GM12892 (cell line): ENCODE data around the gene MAP4K4.
"Not testable (repeated sequence)": the region's sequence is repeated elsewhere in the genome, so short reads cannot be mapped to it uniquely, and the experiment has no call there.

Experiments used
- DNase-seq: peaks from one replicate; pipeline ENCODE4 v3.0.0; 2011; ENCODE audit not compliant: insufficient read length
- FAIRE-seq: peaks from 2 replicates; lab custom pipeline; 2011; peaks lifted over from hg19 to GRCh38; lab: Jason Lieb, UNC
- POLR2A ChIP-seq: IDR thresholded peaks from 2 replicates; pipeline ENCODE4 v1.6.1; 2011; ENCODE audit warnings: low read depth, low read length, control low read depth
- POLR2AphosphoS5 ChIP-seq: IDR thresholded peaks from 2 replicates; pipeline ENCODE4 v1.6.1; 2011; ENCODE audit warnings: low read depth, low read length, control low read depth
- TAF1 ChIP-seq: IDR thresholded peaks from 2 replicates; pipeline ENCODE4 v1.6.1; 2011; ENCODE audit warnings: low read depth, mild to moderate bottlenecking, control low read depth, low read length, borderline replicate concordance

Gene MAP4K4

DNA sequence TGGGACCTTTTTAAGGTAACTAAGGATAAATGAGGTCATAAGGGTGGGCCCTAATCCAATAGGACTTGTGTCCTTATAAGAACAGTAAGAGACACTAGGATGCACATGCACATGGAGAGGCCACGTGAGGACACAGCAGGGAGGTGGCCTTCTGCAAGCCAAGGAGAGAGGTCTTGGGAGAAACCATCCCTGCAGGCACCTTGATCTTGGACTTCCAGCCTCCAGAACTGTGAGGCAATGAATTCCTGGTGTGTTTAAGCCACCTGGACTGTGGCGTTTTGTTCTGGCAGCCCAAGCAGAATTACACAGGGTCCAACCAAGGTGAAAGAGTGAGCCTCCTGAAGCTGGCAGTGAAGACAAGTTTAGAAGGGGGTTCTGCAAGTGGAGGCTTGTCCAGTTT lies 204.7 kb downstream of the MAP4K4 start:
- FAIRE-seq = no peak
- DNase-seq = no peak
- TF ChIP-seq POLR2A (no peak), TAF1 (no peak), POLR2AphosphoS5 (no peak)

- FAIRE-seq (no peak), DNase-seq (no peak)
- TF ChIP-seq POLR2AphosphoS5 = no peak
- no peak for TF ChIP-seq POLR2A
Observed at GRCh38 chr2:101904916-101905315, 207.4 kb downstream of the MAP4K4 start.

GRCh38 chr2:101905746-101906336 lies 208.3 kb downstream of the MAP4K4 start:
- TF ChIP-seq POLR2A = no peak
- TF ChIP-seq POLR2AphosphoS5 = no peak
- no peak for TF ChIP-seq TAF1
- FAIRE-seq (no peak), DNase-seq (no peak)

DNA sequence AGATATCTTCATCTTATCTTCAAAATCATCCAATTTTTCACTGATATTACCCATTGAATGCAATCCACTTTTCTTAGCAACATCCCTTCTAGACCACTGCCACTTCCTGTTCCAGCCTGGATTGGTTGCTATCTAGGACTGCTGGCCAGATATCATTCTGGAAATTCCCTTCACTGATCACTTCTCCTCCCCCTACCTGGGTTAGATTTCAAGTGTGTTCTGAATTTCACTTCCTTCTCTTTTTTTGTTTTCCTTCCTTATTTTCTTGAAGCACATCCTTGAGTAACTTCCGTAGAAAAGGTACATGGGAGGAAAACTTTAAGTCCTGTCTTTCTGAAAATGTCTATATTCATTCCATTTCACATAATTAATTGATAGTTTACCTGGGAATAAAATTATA lies 212.3 kb downstream of the MAP4K4 start:
- TF ChIP-seq POLR2A = no peak
- no peak for TF ChIP-seq POLR2AphosphoS5
- FAIRE-seq (no peak), DNase-seq (no peak)

GRCh38 chr2:101912545-101912944 lies 215.0 kb downstream of the MAP4K4 start:
- DNase-seq = no peak
- TF ChIP-seq POLR2A (no peak), TAF1 (no peak), POLR2AphosphoS5 (no peak)
- peak; percentile 82 for FAIRE-seq

- no peak for DNase-seq
- no peak for FAIRE-seq
- TF ChIP-seq POLR2AphosphoS5 = no peak
- no peak for TF ChIP-seq TAF1
- TF ChIP-seq POLR2A = no peak
Observed at GRCh38 chr2:101921319-101921952, 223.9 kb downstream of the MAP4K4 start.

- FAIRE-seq (no peak), DNase-seq (no peak)
- TF ChIP-seq POLR2A (no peak), POLR2AphosphoS5 (no peak), TAF1 (no peak)
Observed at GRCh38 chr2:101921953-101922325, 224.4 kb downstream of the MAP4K4 start.

GRCh38 chr2:101924311-101924710 lies 226.8 kb downstream of the MAP4K4 start:
- not testable (repeated sequence) for DNase-seq, FAIRE-seq

- no peak for DNase-seq
- FAIRE-seq = no peak
- no peak for TF ChIP-seq POLR2AphosphoS5
- no peak for TF ChIP-seq TAF1
- no peak for TF ChIP-seq POLR2A
Observed at GRCh38 chr2:101930019-101930418, 232.5 kb downstream of the MAP4K4 start.

GRCh38 chr2:101930847-101931246 lies 233.3 kb downstream of the MAP4K4 start:
- TF ChIP-seq TAF1 = no peak
- no peak for TF ChIP-seq POLR2AphosphoS5
- no peak for TF ChIP-seq POLR2A
- DNase-seq (no peak), FAIRE-seq (no peak)

- no peak for DNase-seq
- FAIRE-seq = no peak
- no peak for TF ChIP-seq POLR2A
- TF ChIP-seq TAF1 = no peak
- no peak for TF ChIP-seq POLR2AphosphoS5
Observed at GRCh38 chr2:101931402-101931801, 233.9 kb downstream of the MAP4K4 start.

DNA sequence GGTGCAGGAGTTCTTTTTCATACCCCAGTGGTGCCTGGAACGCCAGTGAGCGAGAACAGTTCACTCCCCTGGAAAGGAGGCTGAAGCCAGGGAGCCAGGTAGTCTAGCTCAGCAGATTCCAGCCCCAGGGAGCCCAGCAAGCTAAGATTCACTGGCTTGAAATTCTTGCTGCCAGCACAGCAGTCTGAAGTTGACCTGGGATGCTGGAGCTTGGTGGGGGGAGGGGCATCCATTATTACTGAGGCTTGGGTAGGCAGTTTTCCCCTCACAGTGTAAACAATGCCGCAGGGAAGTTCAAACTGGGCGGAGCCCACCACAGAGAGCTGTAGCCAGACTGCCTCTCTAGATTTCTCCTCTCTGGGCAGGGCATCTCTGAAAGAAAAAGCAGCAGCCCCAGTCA lies 238.3 kb downstream of the MAP4K4 start:
- DNase-seq, FAIRE-seq: not testable (repeated sequence)

DNA sequence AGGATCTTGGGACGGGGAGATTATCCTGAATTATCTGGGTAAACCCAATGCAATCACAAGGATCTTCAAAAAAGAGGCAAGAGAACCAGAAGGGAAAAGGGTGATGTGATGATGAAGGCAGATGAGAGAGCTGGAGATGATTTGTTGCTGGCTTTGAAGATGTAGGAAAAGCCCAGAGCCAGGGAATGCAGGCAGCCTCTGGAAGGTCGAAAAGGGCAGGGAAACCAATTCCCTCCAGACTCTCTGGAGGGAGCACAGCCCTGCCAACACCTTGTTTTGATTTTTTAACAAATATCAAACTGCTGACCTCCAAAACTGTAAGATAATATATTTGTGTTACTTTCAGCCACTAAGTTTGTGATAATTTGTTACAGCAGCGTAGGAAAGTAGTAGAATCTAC lies 245.3 kb downstream of the MAP4K4 start:
- no peak for FAIRE-seq
- no peak for DNase-seq
- no peak for TF ChIP-seq POLR2A
- no peak for TF ChIP-seq TAF1
- TF ChIP-seq POLR2AphosphoS5 = no peak
